ENCODE results near the gene PIK3AP1. TPM values are rescaled to one million over a fixed set of nuclear protein-coding genes. Genes with fewer than 3 reads are reported as not detected.
A peak's percentile ranks its signal among the peaks of the same experiment; 100 is the strongest.

Gene PIK3AP1
- total RNA-seq, 1 donor from 2014 or later: 4.2 TPM

DNA sequence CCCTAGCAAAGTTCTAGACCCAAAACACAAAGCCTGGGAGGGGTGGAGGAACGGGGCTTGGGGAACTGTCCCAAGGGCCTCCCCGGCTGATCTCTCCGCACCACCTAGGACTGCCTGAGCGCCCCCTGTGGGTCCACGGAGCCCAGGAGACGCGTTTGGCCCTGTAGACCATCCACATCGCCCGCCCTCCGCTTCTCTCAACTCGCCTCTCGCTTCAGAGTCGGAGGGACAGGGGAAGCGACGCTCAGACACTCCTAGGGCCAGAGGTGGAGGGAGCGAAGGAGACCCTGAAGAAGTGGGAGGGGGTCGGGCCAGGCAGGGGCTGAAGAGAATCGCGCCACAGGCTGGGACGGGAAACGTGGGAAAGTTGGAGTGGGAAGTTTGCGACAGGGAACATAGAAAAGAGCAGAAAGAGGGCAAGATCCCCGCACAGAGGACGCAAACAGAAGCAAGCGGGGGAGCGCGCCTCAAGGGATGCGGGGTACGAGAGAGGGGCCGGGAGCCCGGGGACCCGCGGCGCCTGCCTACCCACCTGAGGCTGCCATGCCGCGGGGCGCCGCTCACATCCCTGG, 378 bp downstream of the PIK3AP1 start:
- peak overlapping the region; percentile 75 for H3K4me3 ChIP-seq (ENCODE audit: low read depth, low read length)

GRCh38 chr10:96719200-96719599, 1.1 kb downstream of the PIK3AP1 start:
- H3K4me3 ChIP-seq (ENCODE audit: low read depth, low read length): peak overlapping the region; percentile 75
- DNase-seq (ENCODE audit: low read depth): no peak
- TF ChIP-seq, protein P1, sequence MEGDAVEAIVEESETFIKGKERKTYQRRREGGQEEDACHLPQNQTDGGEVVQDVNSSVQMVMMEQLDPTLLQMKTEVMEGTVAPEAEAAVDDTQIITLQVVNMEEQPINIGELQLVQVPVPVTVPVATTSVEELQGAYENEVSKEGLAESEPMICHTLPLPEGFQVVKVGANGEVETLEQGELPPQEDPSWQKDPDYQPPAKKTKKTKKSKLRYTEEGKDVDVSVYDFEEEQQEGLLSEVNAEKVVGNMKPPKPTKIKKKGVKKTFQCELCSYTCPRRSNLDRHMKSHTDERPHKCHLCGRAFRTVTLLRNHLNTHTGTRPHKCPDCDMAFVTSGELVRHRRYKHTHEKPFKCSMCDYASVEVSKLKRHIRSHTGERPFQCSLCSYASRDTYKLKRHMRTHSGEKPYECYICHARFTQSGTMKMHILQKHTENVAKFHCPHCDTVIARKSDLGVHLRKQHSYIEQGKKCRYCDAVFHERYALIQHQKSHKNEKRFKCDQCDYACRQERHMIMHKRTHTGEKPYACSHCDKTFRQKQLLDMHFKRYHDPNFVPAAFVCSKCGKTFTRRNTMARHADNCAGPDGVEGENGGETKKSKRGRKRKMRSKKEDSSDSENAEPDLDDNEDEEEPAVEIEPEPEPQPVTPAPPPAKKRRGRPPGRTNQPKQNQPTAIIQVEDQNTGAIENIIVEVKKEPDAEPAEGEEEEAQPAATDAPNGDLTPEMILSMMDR (conservative IDR thresholded peaks at IDR 0.05; ENCODE audit: low read depth, low read length): no peak

More for the DNA sequence above, 378 bp downstream of the PIK3AP1 start:
- TF ChIP-seq, protein P1 (conservative IDR thresholded peaks at IDR 0.05; ENCODE audit: low read depth, low read length): peak; percentile 73
- no peak for DNase-seq (ENCODE audit: low read depth)

- TF ChIP-seq, protein P1 (conservative IDR thresholded peaks at IDR 0.05; ENCODE audit: low read depth, low read length): no peak
These were observed 1.9 kb downstream of the PIK3AP1 start for GRCh38 chr10:96718304-96718990.

GRCh38 chr10:96716390-96716789, 3.9 kb downstream of the PIK3AP1 start:
- TF ChIP-seq, protein P1 (conservative IDR thresholded peaks at IDR 0.05; ENCODE audit: low read depth, low read length): no peak
- H3K4me3 ChIP-seq (ENCODE audit: low read depth, low read length): no peak overlapping the region
- no peak for DNase-seq (ENCODE audit: low read depth)

More at GRCh38 chr10:96718304-96718990, 1.9 kb downstream of the PIK3AP1 start:
- no peak overlapping the region for H3K4me3 ChIP-seq (ENCODE audit: low read depth, low read length)
- DNase-seq (ENCODE audit: low read depth): no peak

DNA sequence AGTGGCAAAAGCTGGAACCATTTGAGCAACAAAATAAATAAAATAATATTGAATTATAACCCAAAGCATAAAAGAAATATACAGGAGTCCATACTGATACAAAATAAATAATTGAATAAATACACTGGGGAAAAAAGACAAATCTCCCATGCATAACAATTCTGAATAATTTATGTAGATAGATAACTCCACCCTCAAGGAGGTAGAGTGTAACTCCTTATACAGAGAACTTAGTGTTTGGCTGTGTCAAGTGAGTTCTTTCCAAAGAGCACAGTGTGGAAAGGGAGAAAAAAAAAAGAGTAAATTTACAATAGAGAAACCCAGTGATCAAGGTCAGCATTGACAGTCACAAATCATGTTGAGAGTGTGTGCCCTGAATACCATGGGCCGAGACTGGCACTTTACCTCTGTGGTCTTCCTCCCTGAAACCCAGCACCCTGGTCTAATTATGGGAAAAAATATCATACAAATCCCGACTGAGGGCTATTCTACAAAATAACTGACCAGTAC, 5.5 kb downstream of the PIK3AP1 start:
- no peak overlapping the region for H3K4me3 ChIP-seq (ENCODE audit: low read depth, low read length)
- TF ChIP-seq, protein P1 (conservative IDR thresholded peaks at IDR 0.05; ENCODE audit: low read depth, low read length): no peak
- DNase-seq (ENCODE audit: low read depth): no peak

- TF ChIP-seq, protein P1 (conservative IDR thresholded peaks at IDR 0.05; ENCODE audit: low read depth, low read length): no peak
- DNase-seq (ENCODE audit: low read depth): no peak
- H3K4me3 ChIP-seq (ENCODE audit: low read depth, low read length): no peak overlapping the region
These were observed 6.2 kb downstream of the PIK3AP1 start for GRCh38 chr10:96714031-96714590.

Measured in epithelial cell of proximal tubule (primary cell).